Measurements from ENCODE around the gene ARHGEF3.
"Not testable (repeated sequence)": the region's sequence is repeated elsewhere in the genome, so short reads cannot be mapped to it uniquely, and the experiment has no call there.

The ARHGEF3 gene

DNA sequence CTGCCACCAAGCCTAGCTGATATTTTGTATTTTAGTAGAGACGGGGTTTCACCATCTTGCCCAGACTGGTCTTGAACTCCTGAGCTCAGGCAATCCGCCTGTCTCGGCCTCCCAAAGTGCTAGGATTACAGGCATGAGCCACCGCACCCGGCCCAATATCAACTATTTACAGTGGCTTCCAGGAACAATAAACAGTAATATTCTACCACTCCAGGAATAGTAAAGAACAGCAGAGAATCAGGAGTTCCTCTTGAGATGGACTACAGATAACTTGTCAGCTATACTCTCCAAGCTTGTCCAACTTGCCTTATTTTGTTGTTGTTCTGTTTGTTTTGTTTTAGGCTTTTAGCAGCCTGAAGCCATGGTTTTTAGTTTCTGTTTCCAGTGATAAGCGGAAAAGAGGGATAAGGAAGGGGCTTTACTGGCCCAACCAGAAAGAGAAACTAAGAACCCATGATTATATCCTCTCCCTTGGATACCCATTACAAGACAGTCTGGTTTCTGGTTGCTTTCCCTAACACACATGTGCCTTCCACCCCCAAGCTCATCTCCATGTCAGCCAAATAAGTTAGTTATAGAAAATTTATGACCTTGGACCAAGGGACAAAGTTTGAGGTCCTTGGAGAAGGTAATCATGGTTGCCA, 36.7 kb downstream of the ARHGEF3 start:
- DNase-seq, result no peak

DNA sequence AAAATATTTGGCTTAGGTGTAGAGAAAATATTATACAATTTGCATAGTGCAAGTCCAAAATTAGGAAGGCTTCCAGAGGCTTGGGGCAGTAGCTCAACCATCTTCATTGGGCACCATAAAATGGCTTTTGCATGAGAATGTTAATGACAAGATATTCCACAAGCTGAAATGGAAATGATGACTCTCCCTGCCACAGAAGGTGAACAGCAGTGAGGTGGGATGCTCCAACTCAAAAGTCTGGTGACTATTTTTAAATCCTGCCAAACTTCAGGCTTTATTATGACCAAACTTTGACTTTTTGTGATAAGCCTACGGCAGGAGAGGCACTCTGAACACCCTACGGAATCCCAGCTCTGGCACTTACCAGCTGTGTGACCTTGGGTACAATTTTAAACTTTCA, 37.6 kb downstream of the ARHGEF3 start:
- no peak for DNase-seq

DNA sequence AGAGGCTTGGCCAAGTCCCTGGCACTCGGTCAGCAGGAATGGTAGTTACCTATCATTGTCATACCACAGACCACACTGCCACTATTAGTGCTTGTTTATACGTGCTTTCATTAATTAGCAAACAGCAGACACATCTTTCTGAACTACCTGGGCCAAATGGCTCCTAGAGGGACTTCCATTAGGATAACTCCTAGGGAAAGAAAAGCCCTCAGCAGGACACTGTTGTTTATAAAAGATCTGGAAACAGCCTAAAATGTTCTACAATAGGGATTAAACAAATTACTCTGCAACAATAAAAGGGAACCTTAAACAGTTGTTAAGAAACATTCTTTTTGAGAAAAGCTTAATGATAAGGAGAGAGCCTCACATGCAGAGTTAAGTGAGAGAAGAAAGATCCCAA, 38.5 kb downstream of the ARHGEF3 start:
- no peak for DNase-seq

DNA sequence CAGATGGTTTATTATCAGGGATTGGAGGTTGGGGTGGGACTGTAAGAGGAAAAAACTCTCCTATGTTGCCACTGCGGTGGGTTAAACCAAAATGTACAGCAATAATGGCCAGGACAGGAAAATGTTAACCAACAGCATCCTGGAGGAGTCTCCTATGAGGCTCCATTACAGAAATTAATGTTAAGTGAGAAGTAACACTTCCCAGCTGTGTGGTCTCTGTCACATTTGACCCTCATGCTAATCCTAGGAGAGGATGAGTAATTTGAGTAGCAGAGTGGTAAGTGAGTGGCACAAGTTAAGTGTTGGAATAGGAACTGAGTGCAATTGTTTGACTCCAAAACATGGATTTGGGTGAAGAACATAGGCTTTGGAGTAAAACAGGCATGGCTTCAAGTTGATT, 39.0 kb downstream of the ARHGEF3 start:
- no peak for DNase-seq

DNA sequence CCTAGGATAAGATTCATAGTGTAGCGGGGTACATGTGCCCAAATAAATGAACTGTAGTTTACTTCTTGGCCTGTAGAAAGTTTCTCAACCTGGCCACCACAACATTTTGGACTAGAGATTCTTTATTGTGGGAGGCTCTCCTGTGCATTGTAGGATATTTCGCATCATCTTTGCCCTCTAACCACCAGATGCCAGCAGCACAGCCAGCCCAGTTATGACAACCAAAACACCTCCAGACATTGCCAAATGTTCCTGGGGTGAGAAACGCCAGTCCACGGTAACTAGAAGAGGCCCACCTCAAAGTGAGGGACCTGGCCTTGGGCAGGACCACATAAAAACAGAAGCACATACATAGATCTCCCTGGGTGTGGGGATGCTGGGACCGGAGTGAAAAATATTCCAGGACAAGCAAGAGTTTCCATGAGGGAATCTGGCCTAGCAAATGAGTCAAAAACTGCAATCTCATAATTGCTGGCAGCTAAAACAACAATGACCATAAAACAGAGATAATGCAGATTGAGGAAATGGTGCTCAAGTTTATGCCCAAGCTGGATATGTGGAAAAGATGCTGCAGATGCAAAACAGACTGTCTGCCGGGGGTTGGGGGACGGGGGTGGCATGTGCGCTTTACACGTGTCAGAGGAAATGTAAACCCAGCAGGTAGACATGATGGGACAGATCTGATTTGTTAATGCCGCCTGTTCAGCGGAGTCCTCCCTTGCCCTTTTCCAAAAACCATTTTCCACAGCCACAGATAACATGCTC, 39.7 kb downstream of the ARHGEF3 start:
- DNase-seq, result peak; percentile 16

DNA sequence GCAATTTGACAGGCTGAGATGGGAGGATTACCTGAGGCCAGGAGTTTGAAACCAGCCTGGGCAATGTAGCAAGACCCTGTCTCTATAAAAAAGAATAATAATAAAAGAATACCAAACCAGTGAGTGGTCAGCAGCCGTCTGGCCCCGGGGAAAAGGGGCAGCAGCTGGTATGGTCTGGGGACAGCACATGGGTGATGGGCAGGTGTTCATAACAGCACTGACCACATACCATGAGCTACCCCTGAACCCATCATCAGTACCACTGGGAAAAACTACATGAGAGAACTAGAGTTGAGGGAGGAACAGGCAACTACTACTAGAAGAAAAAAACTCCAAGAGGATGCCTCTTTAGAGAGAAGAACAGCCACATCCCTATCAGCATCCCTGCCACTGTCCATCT, 40.7 kb downstream of the ARHGEF3 start:
- no peak for DNase-seq

DNA sequence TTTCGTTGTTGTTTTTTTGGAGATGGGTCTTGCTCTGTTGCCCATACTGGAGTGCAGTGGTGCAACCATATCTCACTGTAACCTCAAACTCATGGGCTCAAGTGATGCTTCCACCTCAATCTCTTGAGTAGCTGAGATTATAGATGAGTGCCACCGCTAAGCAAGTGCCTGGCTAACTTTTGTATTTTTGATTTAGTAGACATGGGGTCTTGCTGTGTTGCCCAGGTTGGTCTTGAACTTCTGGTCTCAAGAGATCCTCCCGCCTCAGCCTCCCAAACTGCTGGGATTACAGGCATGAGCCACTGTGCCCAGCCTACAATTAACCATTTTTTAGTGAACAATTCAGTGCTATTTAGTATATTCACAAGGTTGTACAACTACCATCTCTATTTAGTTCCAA, 42.2 kb downstream of the ARHGEF3 start:
- DNase-seq, result no peak

DNA sequence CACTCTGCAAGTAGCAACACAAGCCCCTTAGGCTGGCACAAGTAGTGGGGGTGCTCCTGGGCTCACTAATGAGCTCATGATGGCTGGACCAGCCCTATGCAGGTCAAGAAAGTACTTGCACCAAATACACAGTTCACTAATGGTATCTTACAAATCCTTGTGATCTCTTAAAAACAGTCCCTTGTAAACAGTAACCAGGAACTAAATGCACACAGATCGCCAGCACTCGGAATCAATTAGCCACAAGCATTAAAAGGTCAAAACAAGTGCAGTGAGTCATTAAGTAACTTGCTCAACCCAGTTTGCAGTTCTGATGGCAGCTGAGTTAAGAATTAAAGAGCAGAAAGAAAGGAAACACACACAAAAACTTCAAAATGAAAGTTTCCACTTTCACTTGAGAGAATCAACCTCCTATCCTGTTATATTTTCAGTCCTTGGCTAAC, 43.2 kb downstream of the ARHGEF3 start:
- DNase-seq, result peak; percentile 78

DNA sequence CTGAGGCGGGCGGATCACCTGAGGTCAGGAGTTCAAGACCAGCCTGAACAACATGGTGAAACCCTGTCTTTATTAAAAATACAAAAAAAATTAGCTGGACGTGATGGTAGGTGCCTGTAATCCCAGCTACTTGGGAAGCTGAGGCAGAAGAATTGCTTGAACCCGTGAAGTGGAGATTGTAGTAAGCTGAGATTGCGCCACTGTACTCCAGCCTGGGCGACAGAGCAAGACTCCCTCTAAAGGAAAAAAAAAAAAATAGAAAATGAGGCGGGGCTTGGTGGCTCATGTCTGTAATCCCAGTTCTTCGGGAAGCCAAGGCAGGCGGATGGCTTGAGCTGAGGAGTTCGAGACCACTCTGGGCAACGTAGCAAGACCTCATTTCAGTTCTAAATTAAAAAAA, 43.7 kb downstream of the ARHGEF3 start:
- DNase-seq, result not testable (repeated sequence)

DNA sequence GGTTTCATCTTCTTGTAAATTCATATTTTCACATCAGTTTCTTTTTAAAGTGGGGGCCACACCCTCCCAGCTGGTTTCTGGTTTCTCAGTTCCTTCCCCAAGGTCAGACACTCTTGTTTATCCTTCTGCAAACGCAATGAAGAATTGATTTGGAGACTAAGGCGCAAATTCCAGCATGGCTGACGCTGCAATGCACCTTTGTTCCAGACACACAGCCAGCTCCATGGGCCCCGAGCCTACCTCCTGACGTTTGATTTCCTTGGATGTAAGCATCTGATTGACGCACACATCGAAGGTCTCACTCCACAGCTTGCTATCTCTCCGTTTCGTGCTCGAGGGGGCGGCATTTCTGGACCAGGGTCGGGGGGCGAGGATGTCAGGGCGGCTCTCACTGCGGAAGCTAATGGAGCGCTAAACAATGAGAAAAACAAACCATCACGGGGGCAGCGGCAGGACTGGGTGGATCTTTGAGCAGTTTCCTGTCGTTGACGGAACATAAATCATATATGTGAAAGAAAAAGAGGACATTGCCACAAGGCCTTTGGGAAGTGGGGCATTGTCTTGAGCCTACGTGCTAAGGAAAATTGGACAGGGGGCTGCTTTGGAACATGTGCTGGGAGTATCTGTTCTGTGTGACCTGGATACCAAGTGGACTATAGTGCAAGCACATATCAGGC, 46.9 kb downstream of the ARHGEF3 start:
- DNase-seq, result no peak

DNA sequence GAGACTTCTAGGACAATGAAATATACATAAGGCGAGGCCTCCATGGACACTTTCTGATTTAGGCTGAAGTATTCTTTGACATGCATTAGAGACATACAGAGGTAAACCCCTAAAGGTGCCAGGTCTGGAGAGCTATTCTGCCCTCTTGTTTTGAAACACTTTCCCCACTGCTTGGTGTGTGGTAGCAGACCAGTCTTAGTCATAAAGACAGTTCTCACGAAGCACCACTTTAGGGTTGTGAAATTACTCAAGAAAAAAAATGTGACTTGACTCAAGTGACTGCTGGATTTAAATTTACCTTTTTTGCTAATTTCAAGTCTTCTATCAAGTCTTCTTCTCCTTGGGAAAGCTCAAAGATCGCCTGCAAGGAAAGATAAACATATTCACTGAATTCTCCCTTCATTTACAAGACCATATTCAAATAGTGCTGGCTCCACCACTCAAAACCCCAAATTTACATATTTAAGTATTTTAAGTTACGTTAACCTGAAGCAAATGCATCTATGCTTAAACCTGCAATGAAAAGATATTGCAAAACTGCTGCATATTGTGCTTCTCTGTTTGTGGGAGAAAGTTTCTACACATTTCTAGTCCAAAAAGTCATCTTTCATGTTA, 48.4 kb downstream of the ARHGEF3 start:
- peak; percentile 9 for DNase-seq

DNA sequence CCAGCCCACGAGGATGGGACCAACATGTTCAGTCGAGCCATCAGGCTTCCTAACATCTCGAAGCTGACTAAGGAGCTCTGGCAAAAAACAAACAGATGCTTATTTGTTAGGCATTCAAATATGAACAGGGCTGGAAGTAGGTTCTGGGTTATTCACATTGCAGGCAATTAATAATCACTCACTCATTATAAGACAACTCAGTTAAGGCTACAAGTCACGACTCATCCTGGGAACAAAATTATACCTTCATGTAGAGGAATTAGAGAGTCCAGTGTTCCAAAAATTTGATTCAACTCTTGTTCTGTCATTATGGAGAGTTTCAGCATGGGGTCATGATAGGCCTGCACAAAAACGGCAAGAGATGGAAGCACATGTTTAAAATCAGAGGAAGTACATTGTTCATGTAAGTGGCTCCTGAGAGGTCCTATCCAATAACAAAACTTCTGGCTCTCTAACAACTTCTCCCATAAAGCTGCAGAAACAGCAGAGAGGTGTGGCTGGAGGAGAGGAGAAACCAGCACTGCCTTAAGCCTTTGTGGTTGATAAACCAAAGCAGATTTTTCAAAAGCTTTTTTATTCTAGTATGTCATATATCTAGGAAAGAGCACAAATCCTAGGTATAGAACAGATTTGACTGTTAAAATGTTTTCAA, 50.6 kb downstream of the ARHGEF3 start:
- DNase-seq, result no peak

DNA sequence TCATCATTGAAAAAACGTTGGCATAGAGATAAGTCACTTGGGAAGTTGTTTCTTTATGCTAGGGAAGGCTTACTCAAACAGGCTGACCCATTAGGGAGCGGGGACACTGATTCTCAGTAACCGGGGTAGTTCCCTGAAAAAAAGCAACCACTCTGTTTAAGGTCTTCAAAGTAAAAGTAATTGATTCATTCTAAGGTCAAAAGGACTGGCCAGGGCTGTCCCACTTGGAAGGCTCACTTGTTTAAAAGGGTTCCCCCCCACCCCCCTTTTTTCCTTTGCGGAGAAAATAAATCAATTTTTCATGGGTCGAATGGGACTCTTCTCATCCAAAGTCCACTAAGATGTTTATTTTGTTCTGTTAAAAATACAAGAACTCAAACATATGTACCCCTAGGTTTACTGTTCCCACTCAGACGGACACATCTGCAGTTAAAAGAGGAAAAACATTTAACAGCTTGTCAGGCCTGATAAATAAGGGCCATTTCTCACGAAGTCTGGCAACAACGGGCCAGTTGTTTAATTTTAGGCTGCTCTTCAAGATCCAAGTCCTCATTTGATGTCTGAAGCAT, 53.0 kb downstream of the ARHGEF3 start:
- DNase-seq, result no peak

DNA sequence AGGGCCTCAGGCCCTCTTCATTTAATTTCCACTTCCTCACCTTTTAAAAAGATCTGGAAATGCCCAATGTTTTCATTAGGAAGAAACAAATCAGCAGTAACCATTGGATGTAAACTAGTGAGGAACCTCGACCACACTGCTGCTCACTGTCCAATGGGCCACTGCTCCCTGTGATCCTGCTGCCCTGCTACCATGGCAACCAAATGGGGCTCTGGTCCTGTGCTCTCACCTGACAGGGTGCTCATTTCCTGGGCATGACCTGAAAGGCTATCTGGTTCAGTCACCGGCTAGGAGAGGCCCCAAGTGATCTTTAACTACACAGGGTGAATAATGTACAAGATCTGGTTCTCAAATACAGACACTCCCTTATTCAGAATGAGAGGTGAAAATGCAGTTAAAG, 54.6 kb downstream of the ARHGEF3 start:
- no peak for DNase-seq

DNA sequence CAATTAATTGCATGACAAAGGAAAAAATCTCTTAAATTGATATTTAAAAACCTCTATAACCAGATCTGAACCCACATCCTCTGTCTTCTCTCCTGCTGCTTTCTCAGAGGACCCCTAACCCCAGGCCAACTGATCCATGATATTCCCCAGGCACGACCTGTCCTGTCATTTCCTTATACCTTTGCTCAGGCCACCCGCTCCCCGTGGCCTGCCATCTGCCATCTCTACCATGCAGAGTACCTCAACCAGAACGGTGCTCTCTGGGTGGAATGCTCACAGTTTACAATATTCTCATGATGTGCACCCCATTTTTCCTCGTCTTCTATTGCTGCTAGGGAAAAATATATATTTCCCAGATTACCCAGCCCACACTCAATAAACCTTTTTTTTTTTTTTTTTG, 57.7 kb downstream of the ARHGEF3 start:
- DNase-seq, result no peak

DNA sequence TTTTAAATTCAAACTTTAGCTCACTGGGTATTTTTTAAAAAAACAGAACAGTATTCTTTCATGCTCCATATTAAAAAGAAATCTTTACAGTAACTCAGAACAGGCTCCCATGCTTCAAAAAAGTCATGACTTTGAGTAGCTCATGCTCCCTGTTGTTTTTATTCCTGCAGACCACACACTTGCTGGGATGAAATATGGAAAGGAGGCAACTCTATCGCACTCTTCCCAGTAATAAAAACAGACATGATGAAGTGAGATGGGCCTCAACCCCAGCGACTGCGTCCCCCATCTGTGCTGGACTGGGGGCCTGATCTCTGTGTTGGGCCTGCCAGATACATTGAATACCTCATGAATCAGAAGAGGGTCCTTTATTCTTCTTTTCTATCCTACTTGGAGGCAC, 58.9 kb downstream of the ARHGEF3 start:
- DNase-seq, result no peak

DNA sequence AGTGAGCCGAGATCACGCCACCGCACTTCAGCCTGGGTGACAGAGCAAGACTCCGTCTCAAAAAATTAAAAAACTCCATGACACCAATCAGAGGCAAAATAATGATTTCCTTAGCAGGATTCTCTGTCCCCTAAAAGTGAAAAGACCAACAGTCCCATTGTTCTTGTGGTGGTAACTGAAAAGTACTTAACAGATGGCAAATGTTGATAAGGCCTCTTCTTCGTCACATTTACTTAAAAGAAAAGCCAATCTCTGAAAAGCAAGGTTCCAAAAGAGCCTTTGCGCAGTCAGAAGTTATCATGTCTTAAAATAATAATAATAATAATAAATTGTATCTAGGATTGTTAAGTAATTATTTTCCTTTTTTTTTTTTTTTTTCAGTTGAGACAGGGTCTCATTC, 62.7 kb downstream of the ARHGEF3 start:
- no peak for DNase-seq

DNA sequence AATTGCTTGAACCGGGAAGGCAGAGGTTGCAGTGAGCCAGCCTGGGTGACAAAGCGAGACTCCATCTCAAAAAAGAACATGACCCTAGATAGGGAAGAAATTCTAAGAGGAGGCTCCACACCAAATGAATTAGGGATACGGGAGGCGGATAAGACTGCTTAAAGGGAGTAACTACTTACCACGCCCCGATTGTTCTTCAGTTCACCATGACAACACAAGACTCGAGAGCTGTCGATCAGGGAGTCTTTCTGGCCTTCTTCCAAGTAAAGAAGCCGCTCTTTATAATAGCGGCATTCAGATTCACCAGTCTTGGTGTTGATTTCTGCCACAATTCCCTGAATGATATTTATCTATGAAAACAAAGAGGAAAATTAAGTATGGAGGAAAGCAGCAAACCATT, 64.7 kb downstream of the ARHGEF3 start:
- no peak for DNase-seq

DNA sequence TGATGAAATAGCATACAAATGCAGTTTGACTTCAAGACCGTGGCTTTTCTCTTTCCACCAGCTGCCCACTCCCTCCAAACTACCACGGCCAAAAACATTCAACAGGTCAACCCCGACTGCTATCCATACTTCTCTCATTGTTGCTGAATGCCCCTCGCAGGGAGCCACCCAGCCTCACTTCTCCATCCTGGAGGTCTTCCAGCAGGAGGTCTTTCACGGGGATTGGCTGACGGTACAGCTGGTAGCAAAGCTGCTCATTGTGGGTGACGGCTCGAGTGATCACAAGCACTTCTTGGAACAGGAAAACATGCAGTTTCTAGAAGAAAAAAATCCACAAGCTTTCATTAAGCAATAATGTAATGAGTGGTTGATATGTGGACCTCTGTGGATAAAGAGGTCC, 69.6 kb downstream of the ARHGEF3 start:
- no peak for DNase-seq

DNA sequence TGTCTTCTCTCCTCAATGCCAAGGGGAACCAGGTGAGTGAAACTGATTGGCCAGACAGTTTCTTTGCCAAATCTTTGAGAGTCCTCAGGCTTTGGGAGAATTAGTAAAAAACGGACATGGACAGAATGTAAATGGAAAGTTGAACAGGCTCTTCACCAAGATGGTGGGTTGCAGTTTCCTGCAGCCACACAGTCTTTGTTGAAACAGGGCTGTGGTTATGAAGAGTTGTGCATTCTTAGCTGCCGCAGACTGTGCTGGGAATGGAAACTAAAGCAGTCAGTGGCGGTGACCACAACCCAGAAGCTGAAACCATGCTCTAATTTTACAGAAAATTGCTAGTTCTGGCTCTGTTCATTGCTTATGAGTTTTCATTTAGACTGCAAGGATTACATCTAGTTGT, 76.6 kb downstream of the ARHGEF3 start:
- DNase-seq, result no peak

DNA sequence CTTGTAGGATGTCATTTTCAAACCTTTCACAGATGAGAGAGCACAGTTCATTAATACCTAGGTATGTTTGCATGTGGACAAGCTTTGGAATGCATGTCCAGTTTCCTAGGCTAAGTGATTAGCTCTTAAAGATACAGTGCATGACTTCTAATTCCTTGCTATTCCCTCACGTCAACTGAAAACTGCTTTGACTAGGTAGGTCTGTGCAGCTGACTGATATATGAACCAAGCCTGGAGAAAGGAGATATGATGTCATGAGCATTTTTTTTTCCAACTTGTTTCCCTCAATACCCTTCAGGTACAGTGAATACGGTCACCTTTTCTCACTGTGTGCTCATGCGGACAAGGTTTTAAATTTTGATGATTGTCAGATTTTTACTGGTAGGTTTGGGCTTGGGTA, 77.1 kb downstream of the ARHGEF3 start:
- no peak for DNase-seq

DNA sequence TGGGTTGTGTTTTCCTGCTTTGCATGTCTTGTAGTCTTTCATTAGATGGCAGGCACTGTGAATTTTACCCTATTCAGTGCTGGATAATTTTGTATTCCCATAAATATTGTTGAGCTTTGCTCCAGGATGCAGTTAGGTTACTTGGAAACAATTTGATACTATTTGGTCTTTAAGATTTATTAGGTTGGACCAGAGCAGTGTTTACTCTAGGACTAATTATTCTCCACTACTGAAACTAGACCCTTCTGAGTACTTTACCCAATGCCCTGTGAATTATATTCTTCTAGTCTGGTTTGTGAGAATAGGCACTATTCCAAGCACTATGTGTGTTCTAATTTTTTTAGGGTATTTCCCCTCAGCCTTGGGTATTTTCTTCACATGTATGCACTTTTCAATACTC, 80.9 kb downstream of the ARHGEF3 start:
- no peak for DNase-seq

DNA sequence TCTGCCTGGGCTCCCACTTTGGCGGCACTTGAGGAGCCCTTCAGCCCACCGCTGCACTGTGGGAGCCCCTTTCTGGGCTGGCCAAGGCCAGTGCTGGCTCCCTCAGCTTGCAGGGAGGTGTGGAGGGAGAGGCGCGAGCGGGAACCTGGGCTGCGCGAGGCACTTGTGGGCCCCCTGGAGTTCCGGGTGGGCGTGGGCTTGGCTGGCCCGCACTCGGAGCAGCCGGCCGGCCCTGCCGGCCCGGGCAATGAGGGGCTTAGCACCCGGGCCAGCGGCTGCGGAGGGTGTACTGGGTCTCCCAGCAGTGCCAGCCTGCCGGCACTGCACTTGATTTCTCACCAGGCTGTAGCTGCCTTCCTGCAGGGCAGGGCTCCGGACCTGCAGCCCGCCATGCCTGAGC, 82.9 kb downstream of the ARHGEF3 start:
- DNase-seq, result not testable (repeated sequence)
